ENCODE data around the gene PER3.
"Not testable (repeated sequence)": the region's sequence is repeated elsewhere in the genome, so short reads cannot be mapped to it uniquely, and the experiment has no call there.

Gene PER3

DNA sequence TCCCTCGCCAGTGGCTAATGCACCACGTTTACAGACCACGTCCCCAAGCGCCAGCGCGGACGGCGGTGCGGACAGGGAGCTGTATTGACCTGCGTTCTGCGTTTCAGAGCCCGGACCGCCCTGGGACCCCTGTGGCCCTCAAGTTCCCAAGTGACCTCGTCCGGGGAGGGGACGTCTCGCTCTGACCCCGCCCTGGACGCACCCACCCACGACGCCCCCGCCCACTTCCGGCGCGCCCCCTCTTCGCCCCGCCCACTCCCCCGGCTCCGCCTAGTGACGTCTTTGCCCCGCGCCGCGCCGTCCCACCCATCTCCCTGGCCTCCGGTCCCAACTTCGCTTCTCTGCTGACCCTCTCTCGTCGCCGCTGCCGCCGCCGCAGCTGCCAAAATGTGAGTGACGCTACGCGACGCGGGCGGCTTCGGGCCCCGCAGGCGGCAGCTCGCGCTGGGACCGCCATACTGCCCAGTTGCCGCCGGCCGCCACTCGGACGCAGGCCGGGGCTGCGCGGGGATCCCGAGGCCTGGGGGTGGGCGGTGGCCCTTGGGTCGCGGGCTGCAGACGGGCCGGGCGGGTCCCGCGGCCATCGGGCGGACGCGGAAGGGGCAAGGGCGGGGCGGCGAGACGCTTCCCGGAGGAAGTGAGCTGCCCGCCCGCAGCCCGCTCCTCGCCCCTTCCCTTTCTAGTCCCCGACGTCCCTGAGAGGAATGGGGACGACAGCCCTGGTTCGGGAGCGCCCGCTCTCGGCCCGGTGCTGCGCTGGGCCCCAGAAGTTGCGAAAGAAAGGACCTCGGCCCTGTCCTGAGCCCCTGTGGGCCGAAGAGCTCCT is 12.9 kb upstream of the PER3 start, which contains the start of gene VAMP3:
Gene VAMP3 (plus strand): TSS at position 300 of the 826 bp plus-strand sequence. CDS start 88 bp downstream, at position 388.
- peak; percentile 57 to 96 (median 90) for DNase-seq

DNA sequence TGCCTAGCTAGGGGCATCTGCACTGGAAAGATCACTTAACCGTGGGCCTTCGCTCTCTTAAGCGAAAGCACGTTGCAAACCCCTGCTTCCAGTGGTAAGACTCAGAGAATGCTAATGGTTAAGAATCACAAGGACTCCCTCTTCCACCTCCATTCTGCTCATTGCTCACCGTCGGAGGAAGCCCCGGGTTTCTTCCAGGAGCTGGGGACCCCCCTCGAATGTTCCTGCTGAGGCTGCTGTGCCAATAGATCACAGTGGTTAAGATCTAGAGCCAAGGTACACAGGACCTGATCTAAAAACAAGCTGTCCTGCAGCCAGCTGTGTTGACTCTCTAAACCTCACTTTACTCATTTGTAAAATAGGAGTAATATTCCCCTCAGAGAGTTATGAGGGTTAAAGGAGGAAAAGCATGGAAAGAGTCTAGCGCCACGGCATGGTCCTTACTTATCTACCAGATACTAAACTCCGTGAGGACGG is 12.2 kb upstream of the PER3 start:
- intact Hi-C loops (cut with DNase I): loop anchor here (1.0 kb wide), 1 partner anchor 12 kb away; the partner anchor contains the start of gene PER3
- peak in 2 of 42 donors; percentile 22 to 35 for DNase-seq

More for the DNA sequence above, 12.9 kb upstream of the PER3 start, which contains the start of gene VAMP3:
- intact Hi-C loops (cut with DNase I): loop anchor here (1.0 kb wide), 1 partner anchor 13 kb away; the partner anchor contains the start of gene PER3

GRCh38 chr1:7777591-7777990 is 6.5 kb upstream of the PER3 start:
- no peak for DNase-seq
- intact Hi-C loops (cut with DNase I): no loop called here

GRCh38 chr1:7778133-7778628 is 5.9 kb upstream of the PER3 start:
- intact Hi-C loops (cut with DNase I): no loop called here
- DNase-seq: peak in 1 of 42 donors; percentile 13

DNA sequence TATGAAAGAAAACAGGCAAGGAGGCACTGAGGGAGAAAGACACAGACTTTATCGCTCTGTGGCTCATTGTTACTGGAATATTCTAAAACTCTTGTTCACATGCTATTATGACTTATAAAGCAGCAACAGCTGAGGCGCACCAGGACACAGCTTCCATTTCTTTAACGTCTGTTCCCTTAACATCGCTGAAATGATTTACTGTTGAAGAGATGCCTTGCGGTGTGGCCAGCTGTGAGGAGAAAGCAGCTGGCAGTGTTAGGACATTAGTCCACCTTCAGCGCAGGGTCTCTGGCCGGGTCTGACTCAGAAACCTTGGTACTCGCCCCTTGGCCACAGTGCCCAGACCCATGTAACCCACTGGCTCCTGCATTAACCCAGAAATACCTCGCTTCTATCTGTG is 3.1 kb upstream of the PER3 start:
- intact Hi-C loops (cut with DNase I): no loop called here
- DNase-seq: peak in 1 of 42 donors; percentile 32

DNA sequence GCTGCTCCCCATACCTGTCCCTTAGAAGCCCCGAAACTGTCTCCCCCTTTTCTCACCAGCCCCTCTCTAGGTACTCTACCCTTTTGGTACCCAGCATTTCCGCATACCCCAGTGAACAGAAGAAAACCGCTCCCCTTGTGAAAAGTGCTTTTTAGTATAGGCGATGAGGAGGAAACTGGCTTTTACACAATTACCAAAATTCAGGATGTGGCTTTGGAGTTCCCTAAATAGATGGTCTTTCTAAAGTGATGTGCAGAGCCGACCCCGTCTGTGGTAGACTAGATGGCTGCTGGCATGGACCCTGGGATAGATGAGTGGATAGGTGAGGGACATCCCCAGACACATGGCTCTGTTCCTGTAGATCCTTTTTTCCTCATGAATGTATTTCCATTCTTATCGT is 2.6 kb upstream of the PER3 start:
- peak in 1 of 42 donors; percentile 28 for DNase-seq
- intact Hi-C loops (cut with DNase I): no loop called here

DNA sequence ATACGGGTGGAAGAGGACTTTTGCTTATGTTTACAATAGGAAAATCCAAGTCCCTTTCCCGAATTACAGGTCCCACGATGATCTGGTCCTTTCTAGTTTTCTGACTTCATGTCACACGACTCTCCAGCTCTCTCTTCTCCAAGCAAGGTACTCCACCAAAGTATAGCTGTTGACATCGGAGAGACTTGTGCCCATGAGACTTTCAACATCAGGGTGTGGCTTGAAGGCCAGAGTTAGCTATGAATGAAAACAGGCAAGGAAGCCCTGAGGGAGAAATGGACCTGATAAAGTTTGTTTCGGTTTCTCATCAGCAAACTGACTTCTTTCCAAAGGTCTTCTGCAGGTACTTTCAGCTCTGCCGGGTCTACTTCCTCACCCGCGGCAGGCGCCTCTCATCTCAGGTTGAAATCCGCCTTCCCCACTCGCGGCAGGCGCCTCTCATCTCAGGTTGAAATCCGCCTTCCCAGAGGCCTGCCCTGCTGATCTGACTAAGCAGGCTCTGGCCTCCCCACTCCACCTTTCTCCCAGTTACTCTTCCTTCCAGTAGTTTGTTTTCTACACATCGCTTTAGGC is 2.1 kb upstream of the PER3 start:
- intact Hi-C loops (cut with DNase I): no loop called here
- DNase-seq: peak in 2 of 42 donors; percentile 11 to 35

GRCh38 chr1:7783178-7783711 is 846 bp upstream of the PER3 start:
- intact Hi-C loops (cut with DNase I): no loop called here
- peak in 36 of 42 donors; percentile 7 to 81 (median 62) for DNase-seq

DNA sequence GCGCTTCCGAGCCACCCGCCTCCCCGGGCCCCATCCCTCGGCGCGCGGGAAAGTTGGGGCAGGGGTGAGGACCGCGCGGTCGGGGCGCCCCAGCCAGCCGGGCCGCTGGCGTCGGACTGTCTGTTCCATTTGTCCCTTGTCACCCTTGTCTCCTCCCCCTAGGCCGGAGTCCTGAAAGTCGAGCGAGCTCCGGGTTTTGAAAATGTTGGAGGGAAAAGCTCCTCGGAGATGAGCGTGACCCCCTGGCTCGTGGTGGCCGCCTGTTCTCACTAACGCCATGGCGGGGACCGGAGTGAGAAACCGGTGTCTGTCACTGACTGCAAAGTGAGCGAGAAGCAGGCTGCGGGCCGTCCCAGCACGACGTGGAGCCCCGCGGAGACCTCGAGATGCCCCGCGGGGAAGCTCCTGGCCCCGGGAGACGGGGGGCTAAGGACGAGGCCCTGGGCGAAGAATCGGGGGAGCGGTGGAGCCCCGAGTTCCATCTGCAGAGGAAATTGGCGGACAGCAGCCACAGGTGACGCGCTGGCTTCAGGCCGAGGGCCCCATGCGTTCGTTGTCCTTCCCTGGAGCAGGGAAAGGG is 491 bp downstream of the PER3 start:
- DNase-seq: peak in 24 of 42 donors; percentile 8 to 68 (median 34)
- intact Hi-C loops (cut with DNase I): loop anchor here (1.0 kb wide), 1 partner anchor 13 kb away; the partner anchor contains the start of gene VAMP3

DNA sequence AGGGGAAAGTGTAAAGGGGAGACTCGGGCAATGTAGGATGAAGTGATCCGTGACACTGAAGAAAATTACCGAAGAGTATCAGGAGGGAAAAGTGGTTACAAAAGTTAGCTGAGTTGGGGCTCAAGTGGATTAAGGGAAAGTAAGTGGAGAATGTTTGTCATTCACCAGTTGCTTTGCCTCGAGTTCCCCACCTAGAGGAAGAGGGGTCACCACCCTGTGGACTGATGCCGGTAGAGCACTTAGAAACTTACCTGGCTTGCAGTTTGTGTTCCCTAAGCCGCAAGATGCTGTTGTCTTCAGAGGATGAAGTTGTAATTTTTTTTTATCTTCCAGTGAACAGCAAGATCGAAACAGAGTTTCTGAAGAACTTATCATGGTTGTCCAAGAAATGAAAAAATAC is 1.0 kb downstream of the PER3 start:
- DNase-seq: peak in 1 of 42 donors; percentile 21
- intact Hi-C loops (cut with DNase I): no loop called here

DNA sequence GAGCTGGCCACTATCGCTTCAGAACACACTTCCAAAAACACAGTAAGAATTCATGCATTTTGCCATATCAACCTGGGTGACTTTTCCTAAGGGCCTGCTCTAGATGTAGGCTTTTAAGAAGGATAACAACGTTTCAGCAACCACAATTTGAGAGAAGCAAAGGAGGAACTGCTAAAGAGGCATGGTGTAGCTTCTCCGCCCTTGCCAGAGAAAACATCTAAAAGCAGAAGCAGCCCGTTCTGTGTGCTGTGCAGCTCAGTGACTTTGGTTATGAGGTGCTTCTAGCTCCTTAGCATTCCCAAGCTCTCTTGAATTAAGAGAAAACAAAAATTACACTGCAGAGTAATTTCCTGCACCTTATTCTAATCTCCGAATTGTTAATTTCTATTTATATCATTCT is 2.7 kb downstream of the PER3 start:
- intact Hi-C loops (cut with DNase I): no loop called here
- DNase-seq: peak in 1 of 42 donors; percentile 33

DNA sequence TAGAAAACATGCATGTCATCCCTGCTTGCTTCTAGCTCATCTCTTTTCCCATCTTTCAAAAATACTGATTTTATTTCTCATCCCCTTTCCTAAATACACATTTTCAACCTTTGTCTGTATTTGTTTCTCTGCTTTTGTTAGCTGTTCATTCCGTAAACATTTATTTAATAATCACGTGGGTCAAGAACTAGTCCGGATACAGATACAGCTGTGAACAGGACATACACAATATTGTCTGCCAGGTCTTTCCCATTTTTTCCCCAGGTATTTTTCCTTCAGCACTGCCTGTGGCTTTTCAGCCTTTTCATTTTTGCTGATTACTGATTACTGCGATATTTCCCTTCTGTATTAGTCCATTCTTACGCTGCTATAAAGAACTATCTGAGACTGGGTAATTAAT is 5.7 kb downstream of the PER3 start:
- no peak for DNase-seq
- intact Hi-C loops (cut with DNase I): no loop called here

GRCh38 chr1:7791027-7791426 is 6.9 kb downstream of the PER3 start:
- intact Hi-C loops (cut with DNase I): not testable (repeated sequence)
- peak in 1 of 42 donors; percentile 3 for DNase-seq

DNA sequence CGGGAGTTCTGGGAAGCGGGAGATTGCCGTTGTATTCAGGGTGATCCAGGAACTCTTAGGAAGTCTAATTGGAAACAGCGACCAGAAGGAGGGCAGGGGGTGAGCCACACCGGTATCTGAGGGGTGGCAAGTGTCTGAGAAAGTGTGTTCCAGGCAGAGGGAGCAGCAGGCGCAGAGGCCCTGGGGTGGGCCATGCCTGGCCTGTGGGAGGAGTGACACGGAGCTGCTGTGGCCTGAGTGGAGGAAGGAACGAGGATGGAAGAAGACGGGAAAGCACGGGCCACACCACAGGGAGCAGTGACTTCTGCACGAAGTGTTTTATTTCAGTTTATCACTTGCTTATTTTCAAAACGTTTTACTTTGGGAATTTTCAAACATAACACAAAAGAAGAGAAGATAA is 11.3 kb downstream of the PER3 start:
- no peak for DNase-seq
- intact Hi-C loops (cut with DNase I): no loop called here

DNA sequence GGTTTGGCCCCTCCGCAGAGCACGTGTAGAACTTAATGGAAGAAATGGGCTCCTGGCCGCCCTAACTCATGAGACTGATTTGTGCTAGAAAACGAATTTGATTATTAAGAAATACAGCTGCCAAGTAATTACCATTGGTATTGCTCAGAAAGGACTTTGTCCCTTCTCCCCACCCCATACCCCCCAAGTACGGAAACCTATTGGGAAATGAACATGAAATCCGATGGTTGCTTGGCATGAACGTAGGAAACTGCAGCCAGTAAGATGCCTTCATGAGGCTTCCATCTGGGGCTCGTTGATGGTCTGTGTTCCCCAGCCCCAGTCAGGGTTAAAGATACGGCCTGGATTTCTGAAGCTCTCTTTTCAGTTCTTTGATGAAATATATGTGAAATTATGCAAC is 21.4 kb downstream of the PER3 start:
- intact Hi-C loops (cut with DNase I): no loop called here
- DNase-seq: no peak

DNA sequence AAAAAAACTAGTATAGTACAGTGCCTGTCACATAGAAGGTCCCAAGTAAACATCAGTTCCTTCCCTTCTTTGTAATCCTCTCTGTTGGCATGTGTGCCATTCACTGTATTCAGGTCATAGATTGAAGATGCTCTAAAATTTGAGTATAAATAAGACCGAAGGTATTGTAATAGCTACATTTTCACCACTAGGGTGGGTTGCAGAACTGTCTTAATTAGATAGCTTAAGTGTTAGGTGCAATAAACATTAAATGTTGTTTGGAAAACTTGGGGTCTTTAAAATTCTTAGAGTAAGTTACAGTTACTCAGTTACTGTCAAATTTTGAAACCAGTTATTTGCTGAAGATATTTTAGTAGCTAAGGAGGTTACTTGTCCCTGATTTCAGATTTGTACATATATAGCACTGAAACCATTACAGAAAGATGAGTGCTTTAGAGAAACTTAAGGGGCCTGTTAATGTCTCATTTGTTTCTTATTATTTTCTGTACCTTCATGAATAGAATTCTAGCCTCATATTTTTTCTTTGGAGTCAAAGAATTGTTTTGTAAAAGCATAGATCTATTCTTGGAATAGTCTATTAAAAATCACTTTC is 24.3 kb downstream of the PER3 start:
- intact Hi-C loops (cut with DNase I): no loop called here
- DNase-seq: no peak

DNA sequence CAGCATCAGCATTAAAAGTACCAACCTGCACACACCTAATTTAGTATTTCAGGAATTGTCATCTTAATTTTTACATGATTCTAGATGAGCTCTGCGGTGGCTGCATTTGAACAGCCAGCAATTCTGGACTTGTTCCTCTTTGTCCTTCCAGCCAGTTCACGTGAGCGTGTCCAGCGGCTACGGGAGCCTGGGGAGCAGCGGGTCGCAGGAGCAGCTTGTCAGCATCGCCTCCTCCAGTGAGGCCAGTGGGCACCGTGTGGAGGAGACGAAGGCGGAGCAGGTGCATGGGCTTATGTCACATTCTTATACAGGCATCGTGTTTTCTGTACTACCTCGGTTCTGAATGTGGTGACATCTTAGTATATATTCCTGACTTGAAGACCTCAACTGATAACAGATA is 25.7 kb downstream of the PER3 start:
- intact Hi-C loops (cut with DNase I): no loop called here
- no peak for DNase-seq

DNA sequence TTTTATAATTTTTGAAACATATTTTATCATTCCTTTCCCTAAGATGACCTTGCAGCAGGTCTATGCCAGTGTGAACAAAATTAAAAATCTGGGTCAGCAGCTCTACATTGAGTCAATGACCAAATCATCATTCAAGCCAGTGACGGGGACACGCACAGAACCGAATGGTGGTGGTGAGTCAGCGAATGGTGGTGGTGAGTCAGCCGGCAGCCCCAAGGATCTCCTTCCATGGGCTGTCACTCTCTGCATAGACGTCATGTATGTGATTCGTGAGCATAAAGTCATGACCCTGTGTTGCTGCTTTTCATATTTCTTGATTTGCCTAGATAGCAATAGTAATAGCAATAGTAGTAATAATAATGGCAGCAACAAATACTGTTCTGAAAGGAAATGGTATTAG is 26.3 kb downstream of the PER3 start:
- peak in 15 of 42 donors; percentile 6 to 65 (median 36) for DNase-seq
- intact Hi-C loops (cut with DNase I): no loop called here

GRCh38 chr1:7811476-7811875 is 27.4 kb downstream of the PER3 start:
- no peak for DNase-seq
- intact Hi-C loops (cut with DNase I): no loop called here

Measured in head of caudate nucleus (tissue), 42 donors.